IPS DF 6.9 (cell line): ENCODE data around the gene WT1.

Experiments
- DNase-seq: peaks from one replicate; pipeline ENCODE4 v3.0.0-alpha.2; 2013; ENCODE audit warnings: low read depth, low spot score
- H3K27ac ChIP-seq: one replicate; pipeline ENCODE4 v1.5.1; 2013; ENCODE audit warnings: low read length, control low read depth
- H3K27me3 ChIP-seq: 2 replicates; pipeline ENCODE4 v1.6.1; 2013; ENCODE audit warnings: mild to moderate bottlenecking, low read length; ENCODE audit not compliant: control insufficient read depth, insufficient read depth
- H3K36me3 ChIP-seq: 2 replicates; pipeline ENCODE4 v1.6.1; 2013; ENCODE audit warnings: low read length; ENCODE audit not compliant: control insufficient read depth, insufficient read depth
- H3K4me1 ChIP-seq: 2 replicates; pipeline ENCODE4 v1.6.1; 2013; ENCODE audit warnings: low read length; ENCODE audit not compliant: control insufficient read depth, insufficient read depth
- H3K4me3 ChIP-seq: 2 replicates; pipeline ENCODE4 v1.5.1; 2013; ENCODE audit warnings: mild to moderate bottlenecking, low read length
- H3K9me3 ChIP-seq: 2 replicates; pipeline ENCODE4 v1.6.1; 2013; ENCODE audit warnings: low read length, inconsistent platforms; ENCODE audit not compliant: control insufficient read depth, insufficient read depth
- WGBS: extraction: QIAGEN DNeasy Blood & Tissue Kit; methylation state at CpG from one replicate; pipeline ENCODE4 v1.1.7; 2013; ENCODE audit warnings: mixed read lengths, missing lambda C conversion rate; ENCODE audit not compliant: insufficient read length, insufficient coverage; 5-methylcytosine and 5-hydroxymethylcytosine counted together

The WT1 gene

GRCh38 chr11:32456864-32457263, 21.5 kb upstream of the WT1 start:
- H3K36me3 ChIP-seq, result no peaks in the 10 kb centered on the region
- H3K4me1 ChIP-seq, result no peaks in the 10 kb centered on the region
- no CpG with 5 or more reads among the region's 2 CpGs for WGBS
- H3K9me3 ChIP-seq, result no peaks in the 10 kb centered on the region
- H3K4me3 ChIP-seq, result no peak overlapping the region
- no peaks in the 10 kb centered on the region for H3K27me3 ChIP-seq
- DNase-seq, result no peak
- H3K27ac ChIP-seq, result no peak overlapping the region

GRCh38 chr11:32454993-32455392, 19.7 kb upstream of the WT1 start:
- H3K9me3 ChIP-seq, result no peaks in the 10 kb centered on the region
- WGBS, result no CpG with 5 or more reads among the region's 2 CpGs
- H3K4me3 ChIP-seq, result no peak overlapping the region
- no peak overlapping the region for H3K27ac ChIP-seq
- H3K4me1 ChIP-seq, result no peaks in the 10 kb centered on the region
- no peak for DNase-seq
- no peaks in the 10 kb centered on the region for H3K27me3 ChIP-seq
- no peaks in the 10 kb centered on the region for H3K36me3 ChIP-seq

DNA sequence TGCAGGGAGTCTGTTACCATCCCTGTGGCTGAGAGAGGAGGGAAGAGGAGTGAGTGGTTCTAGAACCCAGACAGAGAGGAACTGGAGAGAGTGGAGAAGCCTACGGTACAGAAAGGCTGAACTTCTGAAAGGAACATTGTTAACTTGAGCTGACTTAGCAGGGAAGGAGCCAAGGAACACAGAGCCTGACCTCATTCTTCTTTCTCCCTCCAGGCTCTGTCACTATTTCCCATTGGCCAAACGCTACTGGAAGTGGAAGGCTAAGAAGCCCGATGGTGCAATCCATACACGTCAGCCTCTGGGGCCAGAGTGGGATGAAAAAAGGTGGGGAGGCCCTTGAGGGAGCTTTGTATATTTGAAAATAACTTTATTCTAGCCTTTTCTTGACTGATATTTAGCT, 16.5 kb upstream of the WT1 start:
- no peaks in the 10 kb centered on the region for H3K9me3 ChIP-seq
- H3K27me3 ChIP-seq, result no peaks in the 10 kb centered on the region
- H3K27ac ChIP-seq, result no peak overlapping the region
- H3K36me3 ChIP-seq, result no peaks in the 10 kb centered on the region
- no peak for DNase-seq
- no peak overlapping the region for H3K4me3 ChIP-seq
- WGBS, result no CpG with 5 or more reads among the region's 4 CpGs
- no peaks in the 10 kb centered on the region for H3K4me1 ChIP-seq

DNA sequence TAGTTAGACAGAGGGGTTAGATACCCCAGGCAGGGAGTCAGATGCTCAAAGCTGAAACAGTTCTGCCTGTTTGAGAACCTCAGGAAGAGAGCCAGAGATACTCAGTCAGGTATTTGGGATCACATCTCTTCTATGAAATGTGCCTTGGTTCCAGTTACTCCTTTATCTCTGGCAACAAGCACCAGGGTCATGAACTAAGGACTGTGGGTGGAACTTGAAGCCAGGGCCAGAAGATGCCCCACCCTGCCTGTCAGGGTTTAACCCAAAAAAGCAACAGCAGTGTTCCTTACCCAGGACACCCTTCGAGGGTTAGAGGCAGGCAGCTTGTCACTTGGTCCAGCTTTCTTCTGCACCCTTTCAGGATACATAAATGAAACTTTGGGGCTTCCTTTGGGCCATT, 15.0 kb upstream of the WT1 start:
- DNase-seq, result no peak
- H3K9me3 ChIP-seq, result no peaks in the 10 kb centered on the region
- no peaks in the 10 kb centered on the region for H3K27me3 ChIP-seq
- no peaks in the 10 kb centered on the region for H3K36me3 ChIP-seq
- no CpG with 5 or more reads among the region's 1 CpG for WGBS
- no peak overlapping the region for H3K27ac ChIP-seq
- H3K4me3 ChIP-seq, result no peak overlapping the region
- H3K4me1 ChIP-seq, result no peaks in the 10 kb centered on the region

DNA sequence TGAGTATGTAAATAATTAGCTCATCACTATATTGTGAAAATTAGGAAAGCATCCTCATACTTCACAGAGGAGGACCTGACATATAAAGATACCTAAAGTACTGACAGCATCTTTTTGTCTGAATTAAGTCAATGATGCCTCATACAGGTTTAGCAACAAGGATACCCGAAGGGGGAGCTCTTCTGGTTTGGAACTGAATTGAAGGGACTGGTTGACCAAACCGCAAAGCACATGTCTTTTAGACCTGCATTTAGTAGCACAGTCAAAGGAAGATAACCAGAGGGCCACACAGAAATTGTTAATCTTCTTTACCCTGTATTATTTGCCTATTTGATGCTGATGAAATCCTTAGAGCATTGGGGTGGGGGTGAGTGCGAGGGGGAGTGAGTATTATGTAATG, 12.9 kb upstream of the WT1 start:
- no CpG with 5 or more reads among the region's 3 CpGs for WGBS
- Histone ChIP-seq H3K27me3 (no peaks in the 10 kb centered on the region), H3K4me3 (no peak overlapping the region), H3K36me3 (no peaks in the 10 kb centered on the region), H3K27ac (no peak overlapping the region), H3K4me1 (no peaks in the 10 kb centered on the region), H3K9me3 (no peaks in the 10 kb centered on the region)
- DNase-seq, result no peak

DNA sequence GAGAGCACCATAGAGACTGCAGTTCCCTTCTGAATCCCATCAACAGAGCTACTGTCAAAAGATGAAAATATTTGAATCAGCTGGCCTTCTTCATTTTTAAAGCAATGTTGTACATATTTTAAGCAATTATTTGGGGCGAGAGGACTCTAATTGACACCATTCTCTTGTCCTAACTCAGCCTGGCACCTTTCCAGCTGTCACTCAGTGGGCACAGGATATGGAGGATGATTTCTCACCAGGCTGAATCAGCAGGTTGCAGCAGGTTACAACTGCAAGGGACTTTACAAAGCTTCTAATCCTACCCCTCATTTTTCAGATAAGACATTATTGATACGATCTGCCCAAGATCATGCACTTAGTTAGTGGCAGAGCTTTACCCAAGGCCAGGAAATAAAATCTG, 11.9 kb upstream of the WT1 start:
- H3K27me3 ChIP-seq, result peaks cover 6% of the 10 kb centered on the region
- H3K36me3 ChIP-seq, result no peaks in the 10 kb centered on the region
- WGBS, result no CpG with 5 or more reads among the region's 2 CpGs
- H3K9me3 ChIP-seq, result no peaks in the 10 kb centered on the region
- no peak overlapping the region for H3K27ac ChIP-seq
- DNase-seq, result no peak
- H3K4me3 ChIP-seq, result no peak overlapping the region
- H3K4me1 ChIP-seq, result no peaks in the 10 kb centered on the region

DNA sequence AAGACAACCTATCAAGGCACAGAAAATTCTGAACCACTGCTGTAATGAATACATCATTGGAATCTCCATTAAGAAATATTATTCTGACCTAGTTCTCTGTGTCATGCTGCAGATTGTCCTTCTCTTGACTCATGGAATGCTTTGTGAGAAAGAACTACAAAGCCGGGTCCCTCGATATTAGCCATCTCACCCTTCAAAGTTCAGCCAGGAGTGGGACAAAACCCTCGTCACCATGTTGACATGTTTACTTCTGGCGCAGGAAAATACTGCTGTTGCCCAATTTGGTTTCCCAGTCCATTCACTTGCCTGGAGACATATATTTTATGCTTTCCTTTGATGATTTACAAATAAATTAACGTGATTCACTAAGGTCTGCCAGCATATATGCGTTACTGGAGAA, 10.9 kb upstream of the WT1 start:
- Histone ChIP-seq H3K36me3 (no peaks in the 10 kb centered on the region), H3K4me1 (no peaks in the 10 kb centered on the region), H3K27me3 (peaks cover 16% of the 10 kb centered on the region), H3K4me3 (no peak overlapping the region), H3K9me3 (no peaks in the 10 kb centered on the region), H3K27ac (no peak overlapping the region)
- WGBS, result no CpG with 5 or more reads among the region's 6 CpGs
- no peak for DNase-seq

- peaks cover 32% of the 10 kb centered on the region for H3K27me3 ChIP-seq
- no peak for DNase-seq
- no peaks in the 10 kb centered on the region for H3K9me3 ChIP-seq
Observed at GRCh38 chr11:32444186-32444585, 8.8 kb upstream of the WT1 start.

GRCh38 chr11:32440916-32441315, 5.6 kb upstream of the WT1 start:
- H3K27me3 ChIP-seq, result peaks cover 65% of the 10 kb centered on the region
- WGBS, result no CpG with 5 or more reads among the region's 9 CpGs
- no peak overlapping the region for H3K4me3 ChIP-seq
- peaks cover 2% of the 10 kb centered on the region; the same call in 1 of the 2 replicates for H3K4me1 ChIP-seq
- no peak overlapping the region for H3K27ac ChIP-seq
- DNase-seq, result no peak
- no peaks in the 10 kb centered on the region for H3K9me3 ChIP-seq
- H3K36me3 ChIP-seq, result no peaks in the 10 kb centered on the region

More at GRCh38 chr11:32444186-32444585, 8.8 kb upstream of the WT1 start:
- Histone ChIP-seq H3K27ac (no peak overlapping the region), H3K36me3 (no peaks in the 10 kb centered on the region), H3K4me1 (no peaks in the 10 kb centered on the region), H3K4me3 (no peak overlapping the region)
- no CpG with 5 or more reads among the region's 4 CpGs for WGBS

DNA sequence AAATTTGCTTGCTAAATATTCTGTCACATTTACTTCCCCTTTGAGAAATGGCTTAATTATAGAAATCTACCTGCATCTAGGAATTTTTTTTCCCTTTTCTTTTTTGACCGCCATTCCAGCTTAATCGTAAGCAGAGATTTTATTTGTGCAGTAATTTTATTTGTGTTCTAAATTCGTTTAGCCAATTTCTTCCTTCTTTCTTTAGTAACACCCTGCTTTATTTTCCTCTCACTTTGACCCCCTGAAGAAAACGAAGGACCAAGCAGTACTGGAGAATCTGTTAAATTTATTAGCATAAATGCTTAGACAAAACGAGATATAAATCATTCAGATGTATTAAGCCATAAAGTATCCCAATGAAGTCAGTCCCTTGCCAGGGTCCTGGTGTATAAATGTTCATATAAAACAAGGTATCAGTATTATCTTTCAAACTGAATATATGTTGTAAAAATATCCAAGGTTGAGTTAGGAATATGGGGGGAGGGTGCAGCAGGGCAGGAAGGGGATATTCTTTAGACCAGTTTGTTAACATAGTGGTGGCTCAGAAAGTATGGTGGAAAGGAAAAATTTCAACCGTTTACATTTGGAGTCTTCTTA, 5.1 kb upstream of the WT1 start:
- Histone ChIP-seq H3K4me1 (peaks cover 2% of the 10 kb centered on the region; the same call in 1 of the 2 replicates), H3K36me3 (no peaks in the 10 kb centered on the region), H3K4me3 (no peak overlapping the region), H3K27ac (no peak overlapping the region), H3K9me3 (no peaks in the 10 kb centered on the region), H3K27me3 (peaks cover 70% of the 10 kb centered on the region)
- WGBS, result no CpG with 5 or more reads among the region's 6 CpGs
- DNase-seq, result no peak

DNA sequence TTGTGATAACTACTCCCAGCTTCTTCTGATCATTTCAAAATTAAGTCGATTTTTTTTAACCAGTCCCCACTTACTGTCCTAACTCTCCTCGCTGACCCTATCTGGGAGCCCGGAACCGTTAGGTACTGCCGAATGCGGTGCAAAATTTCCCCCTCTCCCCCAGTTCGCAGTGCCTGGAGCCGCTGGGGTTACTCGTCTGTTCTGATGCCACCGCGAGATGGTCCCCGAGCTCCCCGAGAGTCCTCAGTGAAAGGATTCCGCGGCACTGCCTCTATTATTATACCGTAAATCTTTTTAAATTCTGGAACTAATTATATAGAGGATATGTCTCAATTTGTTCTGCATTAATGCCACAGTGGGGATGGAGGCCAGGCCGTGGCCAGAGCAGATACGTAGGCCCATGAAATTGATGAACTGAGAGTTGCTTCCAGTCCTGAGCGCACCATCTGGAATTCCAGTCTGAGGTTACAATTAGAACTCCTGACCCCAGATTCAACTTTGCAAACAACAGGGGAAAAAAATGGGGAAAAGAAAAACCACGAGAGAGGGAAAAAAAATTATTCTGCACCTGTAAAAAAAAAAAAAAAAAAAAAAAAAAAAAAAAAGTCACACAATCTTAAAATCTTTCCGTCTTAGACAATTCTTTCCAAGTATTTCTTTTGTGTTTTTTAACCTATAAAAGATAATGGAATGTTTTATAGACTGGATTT, 4.3 kb upstream of the WT1 start:
- no peak overlapping the region for H3K4me3 ChIP-seq
- peaks cover 2% of the 10 kb centered on the region; the same call in 1 of the 2 replicates for H3K4me1 ChIP-seq
- H3K9me3 ChIP-seq, result no peaks in the 10 kb centered on the region
- no CpG with 5 or more reads among the region's 21 CpGs for WGBS
- DNase-seq, result no peak
- no peak overlapping the region for H3K27ac ChIP-seq
- H3K27me3 ChIP-seq, result peaks cover 76% of the 10 kb centered on the region
- H3K36me3 ChIP-seq, result no peaks in the 10 kb centered on the region
